ENCODE results near the gene GNG5.
"Not testable (repeated sequence)": the region's sequence is repeated elsewhere in the genome, so short reads cannot be mapped to it uniquely, and the experiment has no call there.

The GNG5 gene

DNA sequence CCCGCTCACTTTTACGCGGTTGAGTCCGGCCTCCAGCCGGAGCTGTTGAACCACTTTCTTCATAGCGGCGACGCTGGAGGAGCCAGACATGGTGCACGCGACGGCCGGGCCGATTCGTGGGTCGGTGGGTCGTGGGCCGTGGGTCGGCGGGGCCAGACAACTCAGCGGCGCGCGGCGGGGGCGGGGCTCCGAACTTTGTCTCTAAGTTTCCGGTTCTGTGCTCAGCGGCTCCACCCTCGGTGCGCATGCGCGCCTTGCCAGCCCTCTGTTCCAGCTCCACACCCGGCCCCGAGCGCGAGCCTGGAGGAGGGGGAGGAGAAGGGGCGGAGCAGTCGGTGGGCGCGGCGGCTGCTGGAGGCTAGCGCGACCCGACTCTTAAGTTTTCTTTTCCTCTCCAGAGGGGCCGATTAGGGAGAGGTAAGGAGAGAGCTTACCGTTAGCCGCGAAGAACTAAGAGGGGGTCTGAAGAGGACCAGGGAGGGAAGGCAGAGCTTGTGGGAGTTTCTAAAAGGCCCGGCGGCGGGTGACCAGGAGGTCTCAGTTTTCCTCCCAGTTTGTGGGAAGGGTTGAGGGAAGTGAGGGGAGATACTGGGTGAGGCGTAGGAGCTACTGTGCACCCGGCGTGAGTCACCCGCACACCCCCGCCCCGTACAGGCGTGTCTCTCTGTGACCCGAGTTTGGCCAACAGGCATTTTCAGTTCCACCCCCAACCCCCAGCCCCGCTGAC lies at the start of gene GNG5, which contains the start of gene SPATA1:
Gene GNG5 (minus strand): TSS at position 580 of the 727 bp plus-strand sequence. CDS start 490 bp downstream, at position 90.
Gene SPATA1 (plus strand): TSS at position 385 of the 727 bp plus-strand sequence. CDS start 9,974 bp downstream, outside the sequence.
- DNase-seq: peak; percentile 99

DNA sequence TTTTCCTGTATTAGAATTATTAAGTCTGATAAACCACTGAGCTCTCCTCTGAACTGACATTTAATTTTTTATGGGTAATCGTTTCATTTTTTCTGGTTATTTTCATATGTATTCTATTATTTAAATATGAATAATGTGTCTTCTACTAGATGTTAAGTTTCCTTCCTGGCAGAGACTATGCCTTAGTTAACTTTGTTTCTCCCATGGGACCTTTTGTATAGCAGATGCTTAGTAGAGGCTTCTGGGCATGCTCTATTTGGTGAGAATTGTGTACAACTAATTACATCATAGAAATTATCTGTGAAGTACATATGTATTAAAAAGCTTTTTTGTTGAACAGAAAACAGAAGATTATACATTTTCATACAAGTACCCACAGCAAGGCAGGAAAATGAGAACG lies 44.4 kb upstream of the GNG5 start:
- DNase-seq: no peak

DNA sequence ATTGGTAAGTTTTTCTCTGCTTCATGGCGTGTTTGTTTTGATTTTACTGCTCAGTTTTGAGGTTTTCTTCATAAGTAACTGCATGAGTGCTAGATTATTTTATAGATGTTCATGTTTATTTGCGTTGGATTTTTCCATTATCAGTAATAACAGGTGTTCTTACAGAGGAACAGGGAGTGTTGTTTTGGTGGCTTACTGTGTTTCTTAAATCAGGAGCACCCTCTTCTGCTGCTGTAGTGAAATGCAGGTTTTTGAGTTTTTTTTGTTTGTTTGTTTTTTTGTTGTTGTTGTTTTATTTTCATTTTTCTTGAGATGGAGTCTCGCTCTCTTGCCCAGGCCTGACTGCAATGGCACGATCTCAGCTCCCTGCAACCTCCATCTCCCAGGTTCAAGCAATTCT lies 35.3 kb upstream of the GNG5 start:
- DNase-seq: no peak

DNA sequence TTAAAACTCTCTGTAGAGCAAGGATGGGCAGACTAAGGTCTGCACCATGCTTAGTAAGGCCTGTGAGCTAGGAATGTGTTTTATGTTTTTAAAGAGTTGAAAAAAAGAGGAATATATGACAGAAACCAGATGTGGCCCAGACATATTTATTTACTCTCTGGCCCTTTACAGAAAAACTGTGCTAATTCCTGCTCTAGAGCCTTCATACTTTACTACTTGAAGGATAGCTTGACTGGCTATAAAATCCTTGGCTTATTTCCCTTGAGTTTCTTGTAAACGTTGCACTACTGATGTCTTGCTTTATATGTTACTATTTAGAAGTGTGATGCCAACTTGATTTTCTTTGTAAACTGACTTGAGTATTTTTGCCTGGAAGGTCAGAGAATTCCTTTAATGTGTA lies 34.4 kb upstream of the GNG5 start:
- no peak for DNase-seq

DNA sequence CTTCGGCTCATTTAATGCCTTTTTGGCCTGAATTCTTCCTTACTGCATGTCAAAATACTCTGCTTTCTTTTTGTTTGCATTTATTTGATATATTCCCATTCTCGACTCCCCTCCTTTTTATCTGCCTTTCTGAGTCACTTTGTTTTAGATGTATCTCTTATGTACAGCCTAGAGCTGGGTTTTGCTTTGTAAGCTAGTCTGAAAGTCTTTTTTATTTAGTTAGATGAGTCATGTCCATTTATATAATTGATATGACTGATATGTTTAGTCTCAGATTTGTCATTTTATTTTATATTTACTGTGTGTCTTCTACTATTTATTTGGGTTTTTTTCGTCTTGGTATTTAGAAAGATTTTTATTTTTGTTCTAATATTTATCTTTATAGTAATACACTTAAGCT lies 33.6 kb upstream of the GNG5 start:
- no peak for DNase-seq

DNA sequence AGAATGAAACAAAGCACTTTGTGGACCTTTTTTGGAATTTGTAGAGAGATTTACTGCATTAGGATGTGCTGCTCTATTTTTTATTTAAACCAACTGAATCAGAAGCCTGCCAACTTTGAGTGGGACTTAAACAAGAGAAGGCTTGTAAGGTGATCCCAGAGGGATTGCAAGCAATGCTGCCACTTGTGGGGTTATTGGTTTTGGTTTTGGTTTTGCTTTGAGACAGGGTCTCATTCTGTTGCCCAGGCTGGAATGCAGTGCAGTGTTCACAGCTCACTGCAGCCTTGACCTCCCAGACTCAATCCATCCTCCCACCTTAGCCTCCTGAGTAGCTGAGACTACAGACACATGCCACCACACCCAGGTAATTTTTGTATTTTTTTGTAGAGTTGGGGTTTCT lies 32.2 kb upstream of the GNG5 start:
- no peak for DNase-seq

DNA sequence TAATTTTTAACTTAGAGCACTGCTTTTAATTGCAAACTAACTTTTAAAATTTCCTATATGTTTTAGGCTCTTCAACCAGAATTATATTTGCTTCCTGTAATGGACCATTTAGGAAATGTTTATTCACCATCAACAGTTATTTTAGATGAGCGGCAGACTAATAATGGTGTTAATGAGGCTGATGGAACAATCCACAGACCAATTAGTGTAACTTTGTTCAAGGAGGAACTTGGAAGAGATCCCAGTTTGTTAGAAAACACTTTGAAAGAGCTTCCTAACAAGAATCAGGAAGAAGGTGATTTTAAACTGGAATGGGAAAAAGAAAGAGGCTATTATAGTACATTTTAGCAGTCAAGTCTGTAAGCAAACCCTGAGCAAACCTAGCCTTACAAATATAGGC lies 19.4 kb upstream of the GNG5 start:
- DNase-seq: no peak

DNA sequence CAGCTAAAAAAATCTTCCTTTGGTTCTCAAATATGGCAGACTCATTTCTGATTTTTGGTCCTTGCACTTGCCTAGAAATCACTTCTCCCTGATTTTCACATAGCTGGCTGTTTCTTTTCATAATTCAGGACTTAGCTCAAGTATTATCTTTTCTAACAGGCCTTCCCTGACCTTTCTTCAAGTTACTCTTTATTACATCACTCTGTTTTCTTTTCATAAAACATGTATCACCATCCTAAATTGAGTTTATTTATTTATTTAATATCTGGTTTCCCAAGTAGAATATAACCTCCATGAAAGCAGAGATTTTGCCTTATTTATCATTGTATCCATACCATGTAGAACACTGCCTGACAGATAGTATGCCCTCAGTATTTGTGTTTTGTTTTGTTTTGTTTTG lies 18.2 kb upstream of the GNG5 start:
- no peak for DNase-seq

DNA sequence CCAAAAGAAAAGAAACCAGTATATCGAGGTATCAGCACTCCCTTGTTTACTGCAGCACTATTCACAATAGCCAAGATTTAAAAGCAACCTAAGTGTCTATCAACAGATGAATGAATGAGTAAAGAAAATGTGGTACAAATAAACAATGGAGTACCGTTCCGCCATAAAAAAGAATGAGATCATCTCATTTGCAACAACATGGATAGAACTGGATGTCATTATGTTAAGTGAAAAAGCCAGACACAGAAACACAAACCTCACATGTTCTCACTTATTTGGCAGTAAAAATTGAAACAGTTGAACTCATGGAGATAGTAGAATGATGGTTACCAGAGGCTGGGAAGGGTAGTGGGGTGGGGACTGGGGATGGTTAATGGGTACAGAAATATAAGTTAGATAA lies 4.3 kb upstream of the GNG5 start:
- no peak for DNase-seq

DNA sequence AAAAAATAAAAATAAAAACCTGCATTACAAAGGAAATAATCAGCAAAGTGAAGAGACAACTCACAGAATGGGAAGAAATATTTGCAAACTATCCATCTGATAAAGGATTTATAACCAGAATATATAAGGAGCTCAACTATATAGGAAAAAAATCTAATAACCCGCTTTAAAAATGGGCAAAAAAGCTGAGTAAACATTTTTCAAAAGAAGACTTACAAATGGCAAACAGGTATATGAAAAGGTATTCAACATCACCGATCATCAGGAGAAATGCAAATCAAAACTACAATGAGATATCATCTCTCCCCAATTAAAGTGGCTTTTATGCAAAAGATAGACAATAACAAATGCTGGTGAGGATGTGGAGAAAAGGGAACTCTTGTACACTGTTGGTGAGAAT lies 3.8 kb upstream of the GNG5 start:
- DNase-seq: no peak

DNA sequence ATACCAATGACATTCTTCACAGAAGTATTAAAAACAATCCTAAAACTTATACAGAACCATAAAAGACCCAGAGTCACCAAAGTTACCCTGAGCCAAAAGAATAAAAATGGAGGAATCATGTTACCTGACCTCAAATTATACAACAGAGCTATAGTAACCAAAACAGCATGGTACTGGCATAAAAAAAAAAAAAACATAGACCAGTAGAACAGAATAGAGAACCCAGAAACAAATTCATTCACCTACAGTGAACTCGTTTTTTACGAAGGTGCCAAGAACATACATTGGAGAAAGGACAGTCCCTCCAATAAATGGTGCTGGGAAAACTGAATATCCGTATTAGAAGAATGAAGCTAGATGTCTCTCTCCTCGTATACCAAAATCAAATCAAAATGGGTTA lies 2.6 kb upstream of the GNG5 start:
- DNase-seq: no peak

DNA sequence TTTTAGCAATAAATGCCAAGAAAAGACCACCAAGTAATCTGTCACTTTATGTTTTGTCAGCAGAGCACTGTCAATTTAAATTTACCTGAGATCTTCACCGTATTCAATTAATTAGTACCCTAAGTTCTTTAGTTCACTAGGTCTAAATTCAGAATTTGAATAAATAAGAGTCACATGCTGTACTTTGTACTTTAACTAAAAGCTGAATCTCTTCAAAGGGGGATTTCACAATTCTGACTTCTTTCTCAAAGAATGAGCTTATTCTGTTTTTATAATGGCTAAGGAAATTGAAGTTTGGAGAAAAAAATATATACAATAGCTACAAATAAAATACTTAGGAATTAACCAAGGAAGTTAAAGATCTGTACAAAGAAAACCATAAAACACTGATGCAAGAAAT lies 2.1 kb upstream of the GNG5 start:
- no peak for DNase-seq

DNA sequence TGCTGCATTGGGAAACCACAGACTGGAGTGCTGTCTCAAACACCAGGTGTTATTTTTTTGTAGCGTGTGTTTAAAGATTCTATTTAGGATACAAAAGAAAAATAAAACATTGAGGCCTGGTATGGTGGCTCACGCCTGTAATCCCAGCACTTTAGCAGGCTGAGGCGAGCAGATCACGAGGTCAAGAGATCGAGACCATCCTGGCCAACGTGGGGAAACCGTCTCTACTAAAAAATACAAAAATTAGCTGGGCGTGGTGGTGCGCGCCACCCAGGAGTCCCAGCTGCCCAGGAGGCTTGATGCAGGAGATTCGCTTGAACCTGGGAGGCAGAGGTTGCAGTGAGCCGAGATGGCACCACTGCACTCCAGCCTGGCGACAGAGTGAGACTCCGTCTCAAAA lies 1.5 kb upstream of the GNG5 start:
- not testable (repeated sequence) for DNase-seq

DNA sequence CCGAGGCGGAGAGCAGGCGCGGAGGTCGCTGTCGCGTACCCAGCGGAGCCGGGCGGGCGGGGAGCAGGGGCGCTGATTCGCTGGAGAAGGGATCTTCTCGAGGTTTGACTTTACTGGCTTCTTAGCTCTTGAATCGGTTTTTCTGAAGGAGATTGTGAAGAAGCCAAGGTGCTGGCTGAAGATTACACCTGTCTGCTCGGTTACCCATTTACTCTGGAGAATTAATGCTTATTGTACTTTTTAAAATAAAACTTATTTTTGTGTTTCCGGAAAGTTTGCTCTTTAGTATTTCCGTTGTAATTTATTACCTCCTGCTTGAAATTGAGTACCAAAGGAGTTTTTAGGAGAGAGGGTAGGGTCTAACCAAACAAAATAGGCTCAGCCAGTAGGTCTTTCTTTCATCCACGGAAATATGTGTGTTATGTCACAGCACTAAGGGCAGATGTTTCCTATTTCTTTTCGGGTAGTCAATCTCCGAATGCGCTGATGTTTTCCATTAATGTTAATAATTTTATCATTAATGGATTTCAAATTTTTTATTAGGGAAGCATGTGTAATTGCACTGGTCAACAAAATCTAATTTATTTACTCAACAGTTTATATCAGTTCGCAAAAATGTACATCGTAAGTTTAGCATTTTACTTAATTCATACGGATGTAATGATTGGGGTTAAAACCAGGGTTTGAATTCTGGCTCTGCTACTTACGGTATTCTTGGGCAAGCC lies 510 bp upstream of the GNG5 start:
- no peak for DNase-seq

DNA sequence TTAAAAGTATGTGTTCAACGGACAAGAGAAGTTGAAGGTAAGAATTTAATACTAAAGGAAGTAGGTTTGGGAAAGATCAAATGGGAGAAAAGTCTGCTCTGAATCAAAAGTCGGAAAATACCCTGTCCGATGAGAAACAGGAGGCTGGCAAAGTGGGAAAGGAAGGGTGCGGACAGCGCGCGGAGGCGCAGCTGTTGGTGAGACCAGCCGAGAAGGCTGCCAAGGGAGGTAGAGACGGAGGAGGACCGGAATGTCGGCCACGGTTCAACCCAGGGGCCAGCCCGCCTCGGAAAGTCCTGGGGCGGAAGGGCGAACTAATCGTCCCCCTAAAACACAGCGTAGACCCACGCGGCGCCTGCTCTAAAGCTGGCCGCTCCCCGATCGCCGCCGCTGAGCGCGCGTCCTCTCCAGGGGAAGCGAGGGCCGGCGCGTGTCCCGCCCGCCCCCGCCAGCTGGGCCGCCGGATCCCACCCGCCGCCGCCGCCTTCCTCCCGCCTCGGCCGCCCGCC lies 834 bp downstream of the GNG5 start:
- DNase-seq: no peak

DNA sequence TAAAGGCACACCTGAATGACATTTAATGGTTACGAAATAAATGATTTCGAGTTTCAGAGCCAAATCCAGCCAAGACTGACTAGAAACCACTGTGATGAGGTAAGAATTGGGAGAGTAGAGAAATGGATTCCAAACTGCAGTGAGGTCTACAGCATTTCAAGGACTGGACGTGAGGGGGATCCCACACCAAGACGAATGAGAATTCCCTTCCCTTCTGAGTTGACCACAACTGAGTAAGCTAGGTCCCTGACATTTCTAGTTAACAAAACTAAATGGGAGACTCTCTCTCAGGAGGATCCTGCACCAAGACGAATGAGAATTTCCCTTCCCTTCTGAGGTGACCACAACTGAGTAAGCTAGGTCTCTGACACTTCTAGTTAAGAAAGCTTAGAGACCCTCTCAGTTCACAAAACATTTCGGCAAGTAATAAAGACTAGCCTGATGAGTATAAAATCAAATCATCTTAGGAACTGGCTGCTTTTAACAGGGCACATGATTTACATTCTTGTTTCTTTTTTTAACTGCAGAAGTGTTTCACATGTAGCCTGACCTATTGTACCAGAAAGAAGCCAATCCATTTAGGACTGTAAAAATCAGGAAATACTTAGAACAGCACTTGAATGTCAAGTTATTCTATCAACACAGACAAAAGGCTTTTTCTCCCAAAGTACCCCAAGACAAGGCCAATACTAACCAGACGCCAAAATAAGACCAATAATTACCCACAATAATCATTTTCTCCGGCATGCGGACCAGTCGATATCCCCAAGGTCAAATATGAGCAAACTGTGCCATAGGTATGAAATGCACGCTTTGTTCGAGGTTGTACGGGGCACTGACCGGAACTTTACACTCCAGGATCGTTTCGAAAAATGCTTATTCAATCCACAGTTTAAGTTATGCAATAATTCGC lies 1.5 kb downstream of the GNG5 start:
- no peak for DNase-seq

DNA sequence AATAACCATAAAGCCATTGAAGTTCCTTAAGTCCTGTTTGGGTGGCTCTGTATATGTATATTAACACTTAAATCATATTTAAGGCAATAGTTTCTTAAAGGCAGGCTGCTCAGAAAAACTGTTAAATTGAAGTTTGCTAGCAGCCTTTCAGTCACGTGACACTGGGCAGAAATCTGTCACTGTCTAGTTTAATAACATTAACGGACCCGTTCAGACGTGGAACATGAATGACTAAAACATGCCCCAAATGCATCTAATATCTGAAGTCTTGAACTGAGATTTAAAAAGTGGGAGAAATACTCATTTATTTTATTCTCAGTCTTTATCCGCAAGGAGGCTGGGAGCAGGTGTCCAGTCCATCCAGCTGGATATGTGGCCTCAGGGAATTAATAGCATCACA lies 3.5 kb downstream of the GNG5 start:
- DNase-seq: no peak

DNA sequence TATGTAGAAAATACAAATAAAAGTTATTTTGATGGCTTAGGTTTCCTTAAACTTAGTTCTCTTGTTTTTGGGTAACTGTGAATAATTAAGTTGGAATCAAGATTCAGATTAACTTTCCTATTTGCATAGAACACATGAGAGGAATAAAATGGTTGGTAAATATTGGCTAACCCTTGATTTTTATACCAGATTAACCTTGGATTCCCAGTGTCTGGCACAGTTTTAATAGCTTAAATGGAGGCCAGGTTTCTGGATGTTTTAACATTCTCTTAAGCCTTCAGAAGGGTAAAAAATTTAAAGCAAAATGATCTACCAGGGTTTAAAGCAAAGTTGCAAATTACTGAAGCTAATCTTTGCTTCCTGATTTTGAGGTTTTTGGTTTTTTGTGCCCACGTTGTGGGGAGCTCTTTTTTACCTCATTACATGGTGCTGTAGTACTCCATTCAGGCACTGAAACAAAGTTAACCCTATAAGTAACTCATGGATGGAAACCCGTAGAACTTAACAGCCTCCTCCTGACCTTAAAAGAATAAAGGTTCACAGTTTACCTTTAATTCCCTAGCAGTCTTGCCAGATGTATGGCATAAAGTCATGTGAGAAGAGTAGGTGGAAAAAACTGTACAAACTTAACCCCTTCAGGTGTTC lies 8.6 kb downstream of the GNG5 start:
- no peak for DNase-seq

DNA sequence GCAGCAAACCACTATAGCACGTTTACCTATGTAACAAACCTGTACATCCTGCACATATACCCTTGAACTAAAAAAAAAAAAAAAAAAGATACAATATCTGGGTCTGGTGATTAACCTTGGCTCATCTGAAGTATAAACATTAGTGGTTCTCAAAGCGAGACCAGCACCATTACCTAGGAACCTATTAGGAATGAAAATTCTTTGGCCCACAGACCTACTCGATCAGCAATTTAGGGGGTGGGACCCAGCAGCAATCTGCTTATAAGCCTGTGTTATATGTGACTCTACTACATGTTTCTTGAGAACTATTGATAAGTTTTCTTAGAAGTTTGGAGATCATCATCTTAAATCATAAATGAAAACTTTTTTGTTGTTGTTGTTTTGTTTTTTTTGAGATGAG lies 9.9 kb downstream of the GNG5 start:
- DNase-seq: no peak

DNA sequence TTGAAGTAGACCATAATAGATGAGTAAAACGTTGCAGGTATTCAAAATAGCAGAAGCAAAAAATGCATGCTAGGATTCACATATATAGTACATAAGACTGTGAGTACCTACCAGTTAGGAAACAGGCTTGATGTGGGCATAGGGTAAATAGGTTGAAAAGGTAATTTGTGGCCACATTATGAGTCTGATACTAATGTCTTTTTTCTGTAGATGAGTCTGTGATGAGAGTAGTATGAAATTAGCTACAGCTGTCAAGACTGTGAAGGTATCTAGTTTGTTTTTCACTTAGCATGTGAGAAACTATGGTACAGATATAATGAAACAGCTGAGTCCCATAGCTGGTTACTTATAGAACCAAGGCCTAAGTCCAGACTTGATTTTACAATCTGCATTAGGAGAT lies 12.6 kb downstream of the GNG5 start:
- DNase-seq: no peak

DNA sequence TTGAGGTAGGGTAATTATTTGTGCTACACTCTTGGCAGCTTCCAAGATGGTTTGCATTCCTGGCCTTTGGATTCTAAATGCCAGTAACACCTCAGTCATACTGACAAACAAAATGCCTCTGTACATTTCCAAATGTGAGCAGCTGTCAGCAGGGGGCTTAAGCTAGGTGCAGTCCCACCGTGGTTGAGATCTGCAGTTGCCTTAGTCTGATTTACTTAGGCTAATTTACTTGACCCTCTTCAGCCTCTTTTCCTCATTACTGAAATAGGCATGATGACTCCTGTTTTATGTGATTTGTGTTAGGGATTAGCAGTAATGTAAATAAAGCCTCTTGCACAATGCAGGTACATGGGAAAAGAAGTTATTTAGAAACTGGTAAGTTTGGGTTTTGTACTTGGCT lies 13.7 kb downstream of the GNG5 start:
- no peak for DNase-seq

DNA sequence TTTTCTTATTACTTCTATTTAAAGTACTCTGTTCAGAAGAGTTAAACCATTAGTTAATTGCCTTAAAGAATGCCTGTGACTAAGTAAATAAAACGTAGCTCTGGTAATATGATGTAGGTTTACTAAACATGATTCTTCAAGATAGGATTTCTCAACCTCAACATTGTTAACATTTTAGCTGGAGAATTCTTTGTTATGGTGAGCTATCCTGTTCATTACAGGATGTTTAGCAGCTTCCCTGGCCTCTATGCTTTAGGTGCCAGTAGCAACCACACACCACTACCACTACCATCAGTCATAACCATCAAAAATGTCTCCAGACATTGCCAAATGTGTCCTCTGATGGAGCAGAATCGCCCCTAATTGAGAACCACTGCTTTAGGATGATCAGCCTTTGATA lies 16.6 kb downstream of the GNG5 start:
- no peak for DNase-seq

DNA sequence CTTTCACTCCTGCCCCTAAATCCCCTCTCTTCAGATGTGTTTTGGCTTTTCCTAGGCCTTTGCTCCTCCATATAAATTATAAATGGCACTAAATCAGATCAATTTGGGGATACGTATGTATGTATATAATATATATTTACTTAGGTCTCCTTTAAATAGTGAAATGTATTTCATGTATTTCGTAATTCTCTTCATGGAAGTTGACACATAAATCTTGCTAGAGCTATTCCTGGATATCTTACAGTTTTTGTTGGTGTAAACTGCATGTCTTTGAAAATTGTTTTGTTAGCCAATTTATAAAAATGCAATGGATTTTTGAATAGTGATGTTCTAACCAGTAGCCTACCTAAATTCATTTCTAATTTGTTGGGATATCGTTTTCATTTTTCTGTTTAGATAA lies 18.3 kb downstream of the GNG5 start:
- no peak for DNase-seq
